Pons (tissue), 1 donor: ENCODE measurements around the gene DDX1.

Experiments
- DNase-seq: peaks from one replicate; pipeline ENCODE4 v3.0.0-alpha.2; 2016; ENCODE audit warnings: low spot score

The DDX1 gene

GRCh38 chr2:15646661-15647060, 55.0 kb downstream of the DDX1 start:
- no peak for DNase-seq

GRCh38 chr2:15647622-15648590, 56.2 kb downstream of the DDX1 start:
- no peak for DNase-seq

- no peak for DNase-seq
These were observed 57.2 kb downstream of the DDX1 start for GRCh38 chr2:15648593-15649525.

- no peak for DNase-seq
These were observed 58.0 kb downstream of the DDX1 start for GRCh38 chr2:15649561-15650255.

- no peak for DNase-seq
These were observed 59.1 kb downstream of the DDX1 start for GRCh38 chr2:15650616-15651366.

- DNase-seq = no peak
These were observed 59.7 kb downstream of the DDX1 start for GRCh38 chr2:15651367-15651727.

- no peak for DNase-seq
These were observed 60.6 kb downstream of the DDX1 start for GRCh38 chr2:15652252-15652651.

GRCh38 chr2:15652801-15653200, 61.1 kb downstream of the DDX1 start:
- DNase-seq = no peak

GRCh38 chr2:15653806-15654726, 62.4 kb downstream of the DDX1 start:
- no peak for DNase-seq

- DNase-seq = no peak
These were observed 63.0 kb downstream of the DDX1 start for GRCh38 chr2:15654727-15655073.

- DNase-seq = no peak
These were observed 63.6 kb downstream of the DDX1 start for GRCh38 chr2:15655123-15655887.

GRCh38 chr2:15656090-15656489, 64.4 kb downstream of the DDX1 start:
- no peak for DNase-seq

GRCh38 chr2:15657759-15658158, 66.1 kb downstream of the DDX1 start:
- no peak for DNase-seq

GRCh38 chr2:15658911-15659310, 67.2 kb downstream of the DDX1 start:
- no peak for DNase-seq

GRCh38 chr2:15660491-15661294, 69.0 kb downstream of the DDX1 start:
- no peak for DNase-seq

- DNase-seq = no peak
These were observed 69.6 kb downstream of the DDX1 start for GRCh38 chr2:15661295-15661569.

- no peak for DNase-seq
These were observed 70.4 kb downstream of the DDX1 start for GRCh38 chr2:15662026-15662425.

GRCh38 chr2:15662579-15662978, 70.9 kb downstream of the DDX1 start:
- no peak for DNase-seq

GRCh38 chr2:15663802-15664201, 72.1 kb downstream of the DDX1 start:
- DNase-seq = no peak
